HCT116 (cell line): Measurements from ENCODE around the gene DSTYK. TPM values are rescaled to one million over a fixed set of nuclear protein-coding genes. Genes with fewer than 3 reads are reported as not detected.

Experiments used
- ATAC-seq: fragments of 200-7000 bp; cut with Tn5 transposase; 2 replicates; pipeline ENCODE4 v1.9.1; 2020; ENCODE audit warnings: mild to moderate bottlenecking, moderate library complexity
- BruUV-seq: library from RNA; stranded (reverse); fragments of 400-500 nt; replicated peaks from 2 replicates; lab custom pipeline; 2021; lab: Mats Ljungman, UMichigan
- CTCF ChIA-PET: fragments of 300-600 bp; sonication (Branson Sonifier 250); formaldehyde crosslinking; loops from one replicate; lab custom pipeline; 2021; ENCODE audit warnings: antibody characterized with exemption; lab: Charles Lee
- POLR2A ChIA-PET: fragments of 300-600, 350-600 bp; sonication (Branson Sonifier 250); formaldehyde crosslinking; loops from one replicate; lab custom pipeline; 2021; ENCODE audit warnings: antibody characterized with exemption; lab: Charles Lee
- RAD21 ChIA-PET, 2 experiments: fragments of 300-600 bp; sonication (Branson Sonifier 250); formaldehyde crosslinking; loops; one replicate each; lab custom pipeline; 2023; ENCODE audit warnings: low total read pairs in 2 of 2; ENCODE audit not compliant: uncharacterized antibody in 2 of 2, unreplicated experiment in 2 of 2, low non-redundant PET in 1 of 2; lab: Charles Lee
- DNase-seq: peaks from one replicate; pipeline ENCODE4 v3.0.0-alpha.2; 2010; ENCODE audit warnings: low read depth, low spot score
- H2AFZ ChIP-seq: fragments of 200-600 bp; shearing (Covaris generic), sonication (generic); 2 replicates; pipeline ENCODE4 v1.6.1; 2017; ENCODE audit warnings: low read depth, mixed run types, mixed read lengths, antibody characterized with exemption, low read length; ENCODE audit not compliant: poor library complexity, severe bottlenecking
- H3K27ac ChIP-seq: 2 replicates; pipeline ENCODE4 v1.5.1; 2012; ENCODE audit warnings: low read depth, low read length
- H3K27me3 ChIP-seq: fragments of 200-600 bp; sonication (generic); 2 replicates; pipeline ENCODE4 v1.6.1; 2016; ENCODE audit warnings: mixed run types, low read length, mixed read lengths; ENCODE audit not compliant: insufficient read depth
- H3K36me3 ChIP-seq, 2 experiments: fragments of 200-500 bp in 1 of 2; fragments of 200-600 bp in 1 of 2; sonication (Bioruptor generic) in 1 of 2; sonication (generic) in 1 of 2; 2 replicates each; pipeline versions ENCODE4 v1.5.1 to v1.6.1; 2014 to 2016; ENCODE audit warnings: low read length in 2 of 2, inconsistent platforms in 1 of 2, mixed read lengths in 1 of 2, mixed run types in 1 of 2; ENCODE audit not compliant: insufficient read depth in 2 of 2, control insufficient read depth in 1 of 2
- H3K4me1 ChIP-seq, 2 experiments: fragments of 200-600 bp in 1 of 2; sonication (generic) in 1 of 2; 2 replicates each; pipeline versions ENCODE4 v1.5.1 to v1.6.1; 2012 to 2017; ENCODE audit warnings: low read length in 2 of 2, inconsistent platforms in 1 of 2, mild to moderate bottlenecking in 1 of 2, mixed read lengths in 1 of 2, mixed run types in 1 of 2, moderate library complexity in 1 of 2; ENCODE audit not compliant: insufficient read depth in 2 of 2, control insufficient read depth in 1 of 2
- H3K4me2 ChIP-seq: fragments of 200-600 bp; sonication (generic); 2 replicates; pipeline ENCODE4 v1.6.1; 2017; ENCODE audit warnings: mixed run types, low read length, mixed read lengths
- H3K4me3 ChIP-seq, 2 experiments: fragments of 200-600 bp in 1 of 2; sonication (generic) in 1 of 2; replicated peaks in 1 of 2; 2 replicates each; pipeline ENCODE4 v1.5.1; 2011 to 2016; ENCODE audit warnings: low read length in 2 of 2, control low read depth in 1 of 2, low read depth in 1 of 2, mild to moderate bottlenecking in 1 of 2, mixed read lengths in 1 of 2, mixed run types in 1 of 2
- H3K79me2 ChIP-seq: fragments of 200-600 bp; sonication (generic); 2 replicates; pipeline ENCODE4 v1.6.1; 2017; ENCODE audit warnings: mild to moderate bottlenecking, mixed run types, low read length, moderate library complexity, mixed read lengths; ENCODE audit not compliant: insufficient read depth
- H3K9ac ChIP-seq: fragments of 200-600 bp; sonication (generic); 2 replicates; pipeline ENCODE4 v1.6.1; 2016; ENCODE audit warnings: low read length, mixed read lengths
- H3K9me2 ChIP-seq: fragments of 200-600 bp; sonication (generic), shearing (Covaris generic); 2 replicates; pipeline ENCODE4 v1.6.1; 2017; ENCODE audit warnings: mixed run types, mild to moderate bottlenecking, moderate library complexity; ENCODE audit not compliant: insufficient read depth
- H3K9me3 ChIP-seq, 2 experiments: fragments of 200-500 bp in 1 of 2; fragments of 200-600 bp in 1 of 2; sonication (Bioruptor generic) in 1 of 2; sonication (generic) in 1 of 2; 2 replicates each; pipeline ENCODE4 v1.6.1; 2014 to 2017; ENCODE audit warnings: low read length in 2 of 2, mixed read lengths in 2 of 2, inconsistent platforms in 1 of 2, low read depth in 1 of 2, mild to moderate bottlenecking in 1 of 2, mixed run types in 1 of 2, moderate library complexity in 1 of 2; ENCODE audit not compliant: control insufficient read depth in 1 of 2, insufficient read depth in 1 of 2
- H4K20me1 ChIP-seq: fragments of 200-600 bp; sonication (generic), shearing (Covaris generic); 2 replicates; pipeline ENCODE4 v1.6.1; 2017; ENCODE audit warnings: mixed run types, mild to moderate bottlenecking, moderate library complexity; ENCODE audit not compliant: insufficient read depth
- CEBPB ChIP-seq: IDR thresholded peaks from 2 replicates; pipeline ENCODE4 v1.6.1; 2012; ENCODE audit warnings: low read depth
- EGR1 ChIP-seq: IDR thresholded peaks from 2 replicates; pipeline ENCODE4 v1.6.1; 2012; ENCODE audit warnings: low read depth
- ELF1 ChIP-seq: IDR thresholded peaks from 2 replicates; pipeline ENCODE4 v1.6.1; 2012; ENCODE audit warnings: low read depth, borderline replicate concordance
- EZH2 ChIP-seq: fragments of 200-600 bp; sonication (generic); IDR thresholded peaks from 2 replicates; pipeline ENCODE4 v1.6.1; 2017; ENCODE audit warnings: antibody characterized with exemption, mixed run types
- FOSL1 ChIP-seq: IDR thresholded peaks from 2 replicates; pipeline ENCODE4 v1.6.1; 2012; ENCODE audit warnings: low read depth
- JUND ChIP-seq: IDR thresholded peaks from 2 replicates; pipeline ENCODE4 v1.6.1; 2012
- POLR2AphosphoS5 ChIP-seq: IDR thresholded peaks from 2 replicates; pipeline ENCODE4 v1.6.1; 2011; ENCODE audit warnings: mild to moderate bottlenecking, low read depth, low read length, moderate library complexity
- RAD21 ChIP-seq: IDR thresholded peaks from 2 replicates; pipeline ENCODE4 v1.6.1; 2012; ENCODE audit warnings: low read depth, mild to moderate bottlenecking
- SP1 ChIP-seq: IDR thresholded peaks from 2 replicates; pipeline ENCODE4 v1.6.1; 2012; ENCODE audit warnings: low read depth
- SRF ChIP-seq: IDR thresholded peaks from 2 replicates; pipeline ENCODE4 v1.6.1; 2012; ENCODE audit warnings: low read depth
- TCF7L2 ChIP-seq: IDR thresholded peaks from 2 replicates; pipeline ENCODE4 v1.7.0; 2011; ENCODE audit warnings: borderline replicate concordance, inconsistent platforms; ENCODE audit not compliant: insufficient read depth, insufficient read length; ENCODE audit errors: extremely low read depth
- YY1 ChIP-seq: IDR thresholded peaks from 2 replicates; pipeline ENCODE4 v1.6.1; 2011; ENCODE audit warnings: low read length, low read depth, moderate library complexity, mild to moderate bottlenecking; ENCODE audit not compliant: insufficient replicate concordance; ENCODE audit errors: extremely low read depth
- ZNF274 ChIP-seq: fragments of 200-500 bp; sonication (Bioruptor generic); IDR thresholded peaks from 2 replicates; pipeline ENCODE4 v1.6.1; 2014; ENCODE audit warnings: mild to moderate bottlenecking, low read depth, low read length, inconsistent platforms
- intact Hi-C: fragments of 100-400 bp; cut with micrococcal nuclease; formaldehyde crosslinking; loops from 2 replicates; pipeline ENCODE4 v1.10.0; 2022
- total RNA-seq: library from RNA; stranded (reverse); gene quantifications from one replicate; pipeline ENCODE4 v1.2.1, GENCODE V29; 2021; ENCODE audit not compliant: unreplicated experiment
- TF ChIP-seq, protein P1 (sequence below): IDR thresholded peaks from 2 replicates; pipeline ENCODE4 v1.6.1; 2012
- TF ChIP-seq, protein P2 (sequence below): IDR thresholded peaks from 2 replicates; pipeline ENCODE4 v1.6.1; 2012
- TF ChIP-seq, protein P3 (sequence below), 3 experiments: fragments of 200-600 bp in 1 of 3; sonication (generic) in 1 of 3; IDR thresholded peaks in 2 of 3; conservative IDR thresholded peaks in 1 of 3; 2 replicates each; pipeline ENCODE4 v1.5.1; 2012 to 2017; ENCODE audit warnings: low read depth in 2 of 3, low read length in 2 of 3, antibody characterized with exemption in 1 of 3, borderline replicate concordance in 1 of 3, control low read depth in 1 of 3, mild to moderate bottlenecking in 1 of 3, mixed read lengths in 1 of 3, mixed run types in 1 of 3, moderate library complexity in 1 of 3; ENCODE audit not compliant: insufficient read depth in 1 of 3
- TF ChIP-seq, protein P4 (sequence below): IDR thresholded peaks from 2 replicates; pipeline ENCODE4 v1.6.1; 2011; ENCODE audit warnings: mild to moderate bottlenecking, low read length, moderate library complexity; ENCODE audit not compliant: insufficient replicate concordance; ENCODE audit errors: extremely low read depth
- TF ChIP-seq, protein P5 (sequence below): IDR thresholded peaks from 2 replicates; pipeline ENCODE4 v1.6.1; 2012; ENCODE audit warnings: low read depth

The DSTYK gene
- total RNA-seq, 1 experiment from 2014 or later = 6.6 TPM

DNA sequence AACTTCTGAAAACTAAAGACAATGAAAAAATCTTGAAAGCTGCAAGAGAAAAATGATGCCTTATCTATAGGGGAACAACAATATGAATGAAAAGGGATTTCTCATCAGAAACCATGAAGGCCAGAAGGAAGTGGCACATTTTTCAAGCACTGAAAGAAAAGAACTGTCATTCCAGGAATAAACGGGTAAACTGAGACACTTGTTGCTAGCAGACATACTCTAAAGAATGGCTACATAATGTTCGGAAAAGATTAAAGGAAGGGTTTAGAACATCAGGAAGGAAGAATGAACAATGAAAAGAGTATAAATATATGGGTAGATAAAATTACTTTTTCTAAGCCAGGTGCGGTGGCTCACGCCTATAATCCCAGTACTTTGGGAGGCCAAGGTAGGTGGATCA lies 104.2 kb downstream of the DSTYK start:
- Histone ChIP-seq H3K79me2 (peaks cover 44% of the 10 kb centered on the region), H3K27ac (no peak overlapping the region), H3K9ac (no peak overlapping the region), H3K4me2 (no peak overlapping the region), H2AFZ (no peak overlapping the region), H3K9me3 (no peaks in the 10 kb centered on the region), H3K27me3 (no peaks in the 10 kb centered on the region), H3K36me3 (peaks cover 22 to 37% of the 10 kb centered on the region in 2 experiments; a peak in 3 of 4 replicates), H3K4me1 (no peaks in the 10 kb centered on the region), H3K9me2 (no peaks in the 10 kb centered on the region), H4K20me1 (no peaks in the 10 kb centered on the region), H3K4me3 (no peak overlapping the region)
- POLR2A ChIA-PET = interaction anchor here (0.6 kb wide), 1 partner anchor 44 kb away, joined by 3 read pairs; no protein-coding TSS in a partner anchor
- DNase-seq (no peak), ATAC-seq (no peak)
- CTCF ChIA-PET = no interaction called here
- BruUV-seq = no TSS peak
- no peak for TF ChIP-seq TCF7L2
- no peak for TF ChIP-seq ELF1
- TF ChIP-seq, protein P1, sequence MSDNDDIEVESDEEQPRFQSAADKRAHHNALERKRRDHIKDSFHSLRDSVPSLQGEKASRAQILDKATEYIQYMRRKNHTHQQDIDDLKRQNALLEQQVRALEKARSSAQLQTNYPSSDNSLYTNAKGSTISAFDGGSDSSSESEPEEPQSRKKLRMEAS = no peak
- TF ChIP-seq, protein P2, sequence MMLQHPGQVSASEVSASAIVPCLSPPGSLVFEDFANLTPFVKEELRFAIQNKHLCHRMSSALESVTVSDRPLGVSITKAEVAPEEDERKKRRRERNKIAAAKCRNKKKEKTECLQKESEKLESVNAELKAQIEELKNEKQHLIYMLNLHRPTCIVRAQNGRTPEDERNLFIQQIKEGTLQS = no peak
- TF ChIP-seq CEBPB = no peak
- TF ChIP-seq SRF = no peak
- no peak for TF ChIP-seq YY1
- no peak for TF ChIP-seq SP1
- TF ChIP-seq ZNF274 = no peak
- no peak for TF ChIP-seq EGR1
- no peak for TF ChIP-seq POLR2AphosphoS5
- no peak for TF ChIP-seq JUND
- TF ChIP-seq, protein P3, sequence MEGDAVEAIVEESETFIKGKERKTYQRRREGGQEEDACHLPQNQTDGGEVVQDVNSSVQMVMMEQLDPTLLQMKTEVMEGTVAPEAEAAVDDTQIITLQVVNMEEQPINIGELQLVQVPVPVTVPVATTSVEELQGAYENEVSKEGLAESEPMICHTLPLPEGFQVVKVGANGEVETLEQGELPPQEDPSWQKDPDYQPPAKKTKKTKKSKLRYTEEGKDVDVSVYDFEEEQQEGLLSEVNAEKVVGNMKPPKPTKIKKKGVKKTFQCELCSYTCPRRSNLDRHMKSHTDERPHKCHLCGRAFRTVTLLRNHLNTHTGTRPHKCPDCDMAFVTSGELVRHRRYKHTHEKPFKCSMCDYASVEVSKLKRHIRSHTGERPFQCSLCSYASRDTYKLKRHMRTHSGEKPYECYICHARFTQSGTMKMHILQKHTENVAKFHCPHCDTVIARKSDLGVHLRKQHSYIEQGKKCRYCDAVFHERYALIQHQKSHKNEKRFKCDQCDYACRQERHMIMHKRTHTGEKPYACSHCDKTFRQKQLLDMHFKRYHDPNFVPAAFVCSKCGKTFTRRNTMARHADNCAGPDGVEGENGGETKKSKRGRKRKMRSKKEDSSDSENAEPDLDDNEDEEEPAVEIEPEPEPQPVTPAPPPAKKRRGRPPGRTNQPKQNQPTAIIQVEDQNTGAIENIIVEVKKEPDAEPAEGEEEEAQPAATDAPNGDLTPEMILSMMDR (IDR thresholded peaks at IDR 0.05 in 2 of 3, conservative IDR thresholded peaks at IDR 0.05 in 1 of 3; ENCODE audit: borderline replicate concordance in 1 of 3, insufficient read depth in 1 of 3, low read depth in 2 of 3, low read length in 2 of 3) = no peak
- no peak for TF ChIP-seq EZH2
- no peak for TF ChIP-seq RAD21
- no peak for TF ChIP-seq FOSL1
- TF ChIP-seq, protein P4, sequence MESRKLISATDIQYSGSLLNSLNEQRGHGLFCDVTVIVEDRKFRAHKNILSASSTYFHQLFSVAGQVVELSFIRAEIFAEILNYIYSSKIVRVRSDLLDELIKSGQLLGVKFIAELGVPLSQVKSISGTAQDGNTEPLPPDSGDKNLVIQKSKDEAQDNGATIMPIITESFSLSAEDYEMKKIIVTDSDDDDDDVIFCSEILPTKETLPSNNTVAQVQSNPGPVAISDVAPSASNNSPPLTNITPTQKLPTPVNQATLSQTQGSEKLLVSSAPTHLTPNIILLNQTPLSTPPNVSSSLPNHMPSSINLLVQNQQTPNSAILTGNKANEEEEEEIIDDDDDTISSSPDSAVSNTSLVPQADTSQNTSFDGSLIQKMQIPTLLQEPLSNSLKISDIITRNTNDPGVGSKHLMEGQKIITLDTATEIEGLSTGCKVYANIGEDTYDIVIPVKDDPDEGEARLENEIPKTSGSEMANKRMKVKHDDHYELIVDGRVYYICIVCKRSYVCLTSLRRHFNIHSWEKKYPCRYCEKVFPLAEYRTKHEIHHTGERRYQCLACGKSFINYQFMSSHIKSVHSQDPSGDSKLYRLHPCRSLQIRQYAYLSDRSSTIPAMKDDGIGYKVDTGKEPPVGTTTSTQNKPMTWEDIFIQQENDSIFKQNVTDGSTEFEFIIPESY = no peak
- TF ChIP-seq, protein P5, sequence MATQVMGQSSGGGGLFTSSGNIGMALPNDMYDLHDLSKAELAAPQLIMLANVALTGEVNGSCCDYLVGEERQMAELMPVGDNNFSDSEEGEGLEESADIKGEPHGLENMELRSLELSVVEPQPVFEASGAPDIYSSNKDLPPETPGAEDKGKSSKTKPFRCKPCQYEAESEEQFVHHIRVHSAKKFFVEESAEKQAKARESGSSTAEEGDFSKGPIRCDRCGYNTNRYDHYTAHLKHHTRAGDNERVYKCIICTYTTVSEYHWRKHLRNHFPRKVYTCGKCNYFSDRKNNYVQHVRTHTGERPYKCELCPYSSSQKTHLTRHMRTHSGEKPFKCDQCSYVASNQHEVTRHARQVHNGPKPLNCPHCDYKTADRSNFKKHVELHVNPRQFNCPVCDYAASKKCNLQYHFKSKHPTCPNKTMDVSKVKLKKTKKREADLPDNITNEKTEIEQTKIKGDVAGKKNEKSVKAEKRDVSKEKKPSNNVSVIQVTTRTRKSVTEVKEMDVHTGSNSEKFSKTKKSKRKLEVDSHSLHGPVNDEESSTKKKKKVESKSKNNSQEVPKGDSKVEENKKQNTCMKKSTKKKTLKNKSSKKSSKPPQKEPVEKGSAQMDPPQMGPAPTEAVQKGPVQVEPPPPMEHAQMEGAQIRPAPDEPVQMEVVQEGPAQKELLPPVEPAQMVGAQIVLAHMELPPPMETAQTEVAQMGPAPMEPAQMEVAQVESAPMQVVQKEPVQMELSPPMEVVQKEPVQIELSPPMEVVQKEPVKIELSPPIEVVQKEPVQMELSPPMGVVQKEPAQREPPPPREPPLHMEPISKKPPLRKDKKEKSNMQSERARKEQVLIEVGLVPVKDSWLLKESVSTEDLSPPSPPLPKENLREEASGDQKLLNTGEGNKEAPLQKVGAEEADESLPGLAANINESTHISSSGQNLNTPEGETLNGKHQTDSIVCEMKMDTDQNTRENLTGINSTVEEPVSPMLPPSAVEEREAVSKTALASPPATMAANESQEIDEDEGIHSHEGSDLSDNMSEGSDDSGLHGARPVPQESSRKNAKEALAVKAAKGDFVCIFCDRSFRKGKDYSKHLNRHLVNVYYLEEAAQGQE = no peak
- intact Hi-C loops = no loop called here
- RAD21 ChIA-PET = no interaction called here
